SK-N-MC (cell line): ENCODE measurements around the gene MCF2L.
"Not testable (repeated sequence)": the region's sequence is repeated elsewhere in the genome, so short reads cannot be mapped to it uniquely, and the experiment has no call there.

Experiments used
- DNase-seq: peaks from one replicate; pipeline ENCODE4 v3.0.0-alpha.2; 2011; ENCODE audit warnings: low read depth, low spot score
- H3K27ac ChIP-seq: fragments of 200-600 bp; sonication (generic); 2 replicates; pipeline ENCODE4 v1.5.1; 2016; ENCODE audit warnings: mixed run types
- H3K36me3 ChIP-seq: fragments of 200-600 bp; sonication (generic); 2 replicates; pipeline ENCODE4 v1.6.1; 2017; ENCODE audit warnings: antibody characterized with exemption, low read length, mixed read lengths; ENCODE audit not compliant: insufficient read depth
- H3K4me3 ChIP-seq: fragments of 200-600 bp; sonication (generic); 2 replicates; pipeline ENCODE4 v1.5.1; 2016
- H3K9ac ChIP-seq: fragments of 200-600 bp; sonication (generic); 2 replicates; pipeline ENCODE4 v1.8.0; 2017; ENCODE audit warnings: mixed run types, mixed read lengths; ENCODE audit not compliant: insufficient read length
- H3K9me3 ChIP-seq: fragments of 200-600 bp; sonication (generic); 2 replicates; pipeline ENCODE4 v1.6.1; 2017; ENCODE audit warnings: low read depth, mild to moderate bottlenecking, antibody characterized with exemption, low read length, moderate library complexity, mixed read lengths
- EZH2 ChIP-seq: fragments of 200-600 bp; sonication (generic); IDR thresholded peaks from one replicate; pipeline ENCODE4 v1.6.1; 2017; ENCODE audit warnings: antibody characterized with exemption
- FOXP2 ChIP-seq: optimal IDR thresholded peaks from 2 replicates; pipeline ENCODE3; 2011; ENCODE audit warnings: mild to moderate bottlenecking, moderate library complexity; ENCODE audit not compliant: insufficient read depth; ENCODE audit errors: extremely low read length, control extremely low read depth
- POLR2AphosphoS5 ChIP-seq: IDR thresholded peaks from 2 replicates; pipeline ENCODE4 v1.6.1; 2012; ENCODE audit warnings: mild to moderate bottlenecking, low read depth, low read length, borderline replicate concordance

The MCF2L gene

DNA sequence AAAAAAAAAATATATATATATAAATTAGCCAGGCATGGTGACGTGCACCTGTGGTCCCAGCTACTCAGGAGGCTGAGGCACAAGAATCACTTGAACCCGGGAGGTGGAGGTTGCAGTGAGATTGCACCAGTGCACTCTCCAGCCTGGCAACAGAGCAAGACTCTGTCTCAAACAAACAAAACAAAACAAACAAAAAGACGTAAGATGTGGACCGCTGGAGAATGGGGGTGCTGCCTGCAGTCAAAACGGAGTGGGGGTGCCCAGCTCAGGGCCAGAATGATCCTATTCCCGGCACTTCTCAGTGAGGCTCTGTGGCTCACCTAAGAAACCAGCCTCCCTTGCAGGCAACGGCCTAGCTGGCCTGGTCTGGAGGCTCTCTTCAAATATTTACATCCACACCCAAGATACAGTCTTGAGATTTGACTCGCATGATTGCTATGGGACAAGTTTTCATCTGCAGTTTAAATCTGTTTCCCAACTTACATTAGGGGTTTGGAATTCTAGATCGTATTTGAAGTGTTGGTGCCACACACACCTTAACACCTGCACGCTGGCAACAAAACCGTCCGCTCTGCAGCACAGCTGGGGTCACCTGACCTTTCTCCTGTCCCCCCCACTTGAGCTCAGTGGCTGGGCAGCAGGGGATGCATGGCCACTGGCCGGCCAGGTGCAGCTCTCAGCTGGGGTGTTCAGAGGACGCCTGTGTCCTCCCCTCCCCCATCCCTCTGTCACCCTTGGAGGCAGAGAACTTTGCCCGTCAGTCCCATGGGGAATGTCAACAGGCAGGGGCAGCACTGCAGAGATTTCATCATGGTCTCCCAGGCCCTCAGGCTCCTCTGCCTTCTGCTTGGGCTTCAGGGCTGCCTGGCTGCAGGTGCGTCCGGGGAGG, 136.3 kb downstream of the MCF2L start, which contains the start of gene F7:
TSS of gene F7 (plus strand) at position 760 of the 889 bp plus-strand sequence. CDS start at position 811, 51 bp downstream.
- H3K9ac ChIP-seq = no peak within 1 kb of the TSS
- H3K27ac ChIP-seq = no peak within 1 kb of the TSS
- TF ChIP-seq FOXP2 = no peak
- TF ChIP-seq POLR2AphosphoS5 = no peak
- TF ChIP-seq EZH2 = no peak
- H3K36me3 ChIP-seq = no peaks in the 10 kb centered on the region
- no peaks in the 10 kb centered on the region for H3K9me3 ChIP-seq
- no peak for DNase-seq
- H3K4me3 ChIP-seq = no peak within 1 kb of the TSS

- no peak overlapping the region for H3K9ac ChIP-seq
- H3K4me3 ChIP-seq = no peak overlapping the region
These were observed 137.0 kb downstream of the MCF2L start for GRCh38 chr13:113105921-113106452.

GRCh38 chr13:113106711-113107351, 137.8 kb downstream of the MCF2L start:
- H3K9me3 ChIP-seq = no peaks in the 10 kb centered on the region
- no peak for DNase-seq
- H3K27ac ChIP-seq = no peak overlapping the region
- no peak overlapping the region for H3K9ac ChIP-seq
- TF ChIP-seq FOXP2 = no peak
- TF ChIP-seq EZH2 = no peak
- no peak overlapping the region for H3K4me3 ChIP-seq
- H3K36me3 ChIP-seq = no peaks in the 10 kb centered on the region

More at GRCh38 chr13:113105921-113106452, 137.0 kb downstream of the MCF2L start:
- Histone ChIP-seq H3K9me3 (no peaks in the 10 kb centered on the region), H3K27ac (no peak overlapping the region), H3K36me3 (no peaks in the 10 kb centered on the region)
- TF ChIP-seq POLR2AphosphoS5 = no peak
- TF ChIP-seq FOXP2 = no peak
- TF ChIP-seq EZH2 = no peak
- no peak for DNase-seq

DNA sequence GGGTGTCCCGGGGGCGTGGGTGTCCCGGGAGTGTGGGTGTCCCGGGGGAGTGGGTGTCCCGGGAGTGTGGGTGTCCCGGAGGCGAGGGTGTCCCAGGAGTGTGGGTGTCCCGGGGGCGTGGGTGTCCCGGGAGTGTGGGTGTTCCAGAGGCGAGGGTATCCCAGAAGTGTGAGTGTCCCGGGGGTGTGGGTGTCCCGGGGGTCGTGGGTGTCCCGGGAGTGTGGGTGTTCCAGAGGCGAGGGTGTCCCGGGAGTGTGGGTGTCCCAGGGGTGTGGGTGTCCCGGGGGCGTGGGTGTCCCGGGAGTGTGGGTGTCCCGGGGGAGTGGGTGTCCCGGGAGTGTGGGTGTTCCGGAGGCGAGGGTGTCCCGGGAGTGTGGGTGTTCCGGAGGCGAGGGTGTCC, 139.5 kb downstream of the MCF2L start:
- H3K27ac ChIP-seq, H3K9ac ChIP-seq, H3K36me3 ChIP-seq, H3K9me3 ChIP-seq, H3K4me3 ChIP-seq, DNase-seq: not testable (repeated sequence)

DNA sequence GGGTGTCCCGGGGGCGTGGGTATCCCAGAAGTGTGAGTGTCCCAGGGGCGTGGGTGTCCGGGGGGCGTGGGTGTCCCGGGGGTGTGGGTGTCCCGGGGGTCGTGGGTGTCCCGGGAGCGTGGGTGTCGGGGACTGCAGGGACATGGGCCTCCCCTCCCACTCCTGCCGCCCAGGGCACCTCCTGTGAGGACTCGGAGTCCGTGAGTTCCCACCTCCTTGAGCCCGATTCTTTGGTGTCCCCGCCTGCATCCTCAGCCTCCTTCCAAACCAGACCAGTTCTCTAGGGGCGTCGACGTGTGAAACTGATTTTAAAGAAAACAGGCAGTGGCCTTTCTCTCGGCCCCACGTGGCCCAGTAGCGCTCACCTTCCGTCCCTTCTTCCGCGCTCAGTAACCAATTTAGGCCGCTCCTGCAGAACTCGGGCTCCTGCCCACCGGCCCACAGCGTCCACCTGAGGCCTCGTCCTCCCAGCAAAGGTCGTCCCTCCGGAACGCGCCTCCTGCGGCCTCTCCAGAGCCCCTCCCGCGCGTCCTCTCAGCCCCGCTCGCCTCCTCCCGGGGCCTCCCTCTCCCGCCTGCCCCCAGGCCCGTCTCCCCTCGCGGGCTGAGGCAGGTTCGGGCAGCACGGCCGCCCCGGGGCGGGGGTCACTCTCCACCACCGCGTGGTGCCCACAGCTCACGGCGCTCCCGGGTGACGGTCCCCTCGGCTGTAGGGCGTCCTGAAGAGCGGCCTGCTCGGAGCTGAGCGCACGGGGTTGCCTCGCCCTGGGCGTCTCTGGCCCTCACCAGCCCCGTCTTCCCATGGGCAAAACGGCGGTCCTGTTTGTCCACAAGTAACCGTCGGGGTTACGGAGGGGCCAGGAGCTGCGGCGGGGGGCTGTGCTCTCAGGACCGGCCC, 140.4 kb downstream of the MCF2L start:
- no peak for DNase-seq
- Histone ChIP-seq H3K27ac (no peak overlapping the region), H3K4me3 (no peak overlapping the region), H3K9ac (no peak overlapping the region), H3K36me3 (no peaks in the 10 kb centered on the region), H3K9me3 (no peaks in the 10 kb centered on the region)
- TF ChIP-seq FOXP2 (no peak), POLR2AphosphoS5 (no peak), EZH2 (no peak)

- Histone ChIP-seq H3K36me3 (no peaks in the 10 kb centered on the region), H3K27ac (no peak overlapping the region), H3K4me3 (peak overlapping the region; percentile 60), H3K9me3 (no peaks in the 10 kb centered on the region), H3K9ac (no peak overlapping the region)
- DNase-seq = no peak
- TF ChIP-seq FOXP2 = no peak
- no peak for TF ChIP-seq EZH2
- no peak for TF ChIP-seq POLR2AphosphoS5
These were observed 141.2 kb downstream of the MCF2L start for GRCh38 chr13:113110048-113110851.

- Histone ChIP-seq H3K36me3 (no peaks in the 10 kb centered on the region), H3K9ac (no peak overlapping the region), H3K27ac (no peak overlapping the region), H3K9me3 (no peaks in the 10 kb centered on the region), H3K4me3 (peak overlapping the region; percentile 60; the same call in 1 of the 2 replicates)
- no peak for TF ChIP-seq FOXP2
- TF ChIP-seq EZH2 = no peak
- TF ChIP-seq POLR2AphosphoS5 = no peak
- no peak for DNase-seq
These were observed 141.9 kb downstream of the MCF2L start for GRCh38 chr13:113110852-113111315.

- H3K9ac ChIP-seq, H3K9me3 ChIP-seq, H3K36me3 ChIP-seq, H3K27ac ChIP-seq, H3K4me3 ChIP-seq, DNase-seq: not testable (repeated sequence)
These were observed 142.8 kb downstream of the MCF2L start for GRCh38 chr13:113111821-113112220.

DNA sequence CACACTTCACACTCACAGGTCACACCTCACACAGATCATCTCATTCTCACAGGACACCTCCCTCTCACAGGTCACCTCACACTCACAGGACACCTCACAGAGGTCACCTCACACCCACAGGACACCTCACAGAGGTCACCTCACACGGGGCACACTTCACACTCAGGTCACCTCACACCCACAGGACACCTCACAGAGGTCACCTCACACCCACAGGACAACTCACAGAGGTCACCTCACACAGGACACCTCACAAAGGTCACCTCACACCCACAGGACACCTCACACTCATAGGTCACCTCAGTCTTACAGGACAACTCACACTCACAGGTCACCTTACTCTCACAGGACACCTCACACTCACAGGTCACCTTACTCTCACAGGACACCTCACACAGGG, 143.5 kb downstream of the MCF2L start:
- DNase-seq, H3K9me3 ChIP-seq, H3K27ac ChIP-seq: not testable (repeated sequence)

More for the DNA sequence above, 143.5 kb downstream of the MCF2L start:
- not testable (repeated sequence) for H3K36me3 ChIP-seq, H3K4me3 ChIP-seq, H3K9ac ChIP-seq
